Stimulated activated CD4-positive, alpha-beta T cell treated with anti-CD3 and anti-CD28 coated beads, Interleukin-1b, Interleukin-23, amount 100 ng/mL, for 48 hours (primary cell): Measurements from ENCODE around the gene HDAC4.

ENCODE experiments used
- DNase-seq: peaks from one replicate; pipeline ENCODE4 v3.0.0-alpha.2; 2020

HDAC4 gene

GRCh38 chr2:239193925-239194677 is 206.7 kb downstream of the HDAC4 start:
- DNase-seq = no peak

- no peak for DNase-seq
These were observed 207.4 kb downstream of the HDAC4 start for GRCh38 chr2:239193401-239193811.

GRCh38 chr2:239192975-239193374 is 207.8 kb downstream of the HDAC4 start:
- DNase-seq = no peak

GRCh38 chr2:239192456-239192855 is 208.4 kb downstream of the HDAC4 start:
- DNase-seq = no peak

GRCh38 chr2:239190921-239191885 is 209.6 kb downstream of the HDAC4 start:
- DNase-seq = no peak

- DNase-seq = no peak
These were observed 210.5 kb downstream of the HDAC4 start for GRCh38 chr2:239190361-239190760.

- DNase-seq = no peak
These were observed 211.1 kb downstream of the HDAC4 start for GRCh38 chr2:239189711-239190131.

- DNase-seq = no peak
These were observed 212.3 kb downstream of the HDAC4 start for GRCh38 chr2:239188536-239188935.

- DNase-seq = no peak
These were observed 213.2 kb downstream of the HDAC4 start for GRCh38 chr2:239187464-239188253.

- DNase-seq = no peak
These were observed 214.1 kb downstream of the HDAC4 start for GRCh38 chr2:239186516-239187357.

- DNase-seq = no peak
These were observed 215.6 kb downstream of the HDAC4 start for GRCh38 chr2:239184968-239185903.

GRCh38 chr2:239184179-239184578 is 216.6 kb downstream of the HDAC4 start:
- no peak for DNase-seq

GRCh38 chr2:239182981-239183791 is 217.6 kb downstream of the HDAC4 start:
- DNase-seq = no peak

- DNase-seq = no peak
These were observed 218.8 kb downstream of the HDAC4 start for GRCh38 chr2:239181903-239182581.

- DNase-seq = no peak
These were observed 219.5 kb downstream of the HDAC4 start for GRCh38 chr2:239181074-239181902.

- no peak for DNase-seq
These were observed 220.2 kb downstream of the HDAC4 start for GRCh38 chr2:239180526-239181073.

- DNase-seq = no peak
These were observed 220.9 kb downstream of the HDAC4 start for GRCh38 chr2:239179851-239180371.

GRCh38 chr2:239178954-239179353 is 221.9 kb downstream of the HDAC4 start:
- DNase-seq = no peak
